B cell (primary cell): Measurements from ENCODE around the gene HDAC10. TPM values are rescaled to one million over a fixed set of nuclear protein-coding genes. Genes with fewer than 3 reads are reported as not detected.

Experiments
- ATAC-seq: fragments of 200-7000 bp; cut with Tn5 transposase; one replicate; pipeline ENCODE4 v1.10.0; 2021; ENCODE audit warnings: low read depth, mild to moderate bottlenecking, moderate number of reproducible peaks, moderate library complexity
- CTCF ChIA-PET: fragments of 350-600 bp; sonication (Branson Sonifier 250); formaldehyde crosslinking; loops from one replicate; lab custom pipeline; 2021; ENCODE audit warnings: antibody characterized with exemption, inconsistent platforms; lab: Charles Lee
- POLR2A ChIA-PET: fragments of 350-600 bp; sonication (Branson Sonifier 250); formaldehyde crosslinking; loops from one replicate; lab custom pipeline; 2021; ENCODE audit warnings: antibody characterized with exemption; lab: Charles Lee
- DNase-seq: peaks from one replicate; pipeline ENCODE4 v3.0.0; 2013
- H2AFZ ChIP-seq: 2 replicates; pipeline ENCODE4 v1.6.1; 2012; ENCODE audit warnings: mild to moderate bottlenecking, low read depth, low read length; ENCODE audit not compliant: insufficient read depth, poor library complexity, severe bottlenecking
- H3K27ac ChIP-seq, 2 donors: 1 replicate in 1 of 2; 2 replicates in 1 of 2; pipeline ENCODE4 v1.5.1; 2012 to 2013; ENCODE audit warnings: low read length in 2 of 2, mild to moderate bottlenecking in 2 of 2, moderate library complexity in 1 of 2
- H3K27me3 ChIP-seq, 4 experiments: fragments of 200-600 bp in 1 of 4; sonication (generic) in 1 of 4; replicated peaks in 1 of 4; 1 replicate in 2 of 4; 2 replicates in 2 of 4; pipeline versions ENCODE4 v1.6.1 to v1.7.0; 2013 to 2016; ENCODE audit warnings: low read length in 3 of 4, mild to moderate bottlenecking in 2 of 4, mixed read lengths in 1 of 4, moderate library complexity in 1 of 4; ENCODE audit not compliant: insufficient read depth in 4 of 4, control insufficient read depth in 3 of 4; ENCODE audit errors: control extremely low read depth in 1 of 4
- H3K36me3 ChIP-seq, 2 experiments: replicated peaks in 1 of 2; 1 replicate in 1 of 2; 2 replicates in 1 of 2; pipeline versions ENCODE4 v1.6.1 to v1.7.1; 2013; ENCODE audit warnings: low read length in 1 of 2; ENCODE audit not compliant: insufficient read depth in 2 of 2, control insufficient read depth in 1 of 2; ENCODE audit errors: control extremely low read depth in 1 of 2, extremely low read depth in 1 of 2
- H3K4me1 ChIP-seq, 2 donors: fragments of 200-600 bp in 1 of 2; sonication (generic) in 1 of 2; 1 replicate in 1 of 2; 2 replicates in 1 of 2; pipeline versions ENCODE4 v1.5.1 to v1.6.1; 2013 to 2017; ENCODE audit warnings: low read length in 2 of 2; ENCODE audit not compliant: control insufficient read depth in 2 of 2, insufficient read depth in 2 of 2
- H3K4me2 ChIP-seq: replicated peaks from 2 replicates; pipeline ENCODE3; 2012; ENCODE audit warnings: mild to moderate bottlenecking, low read depth, low read length; ENCODE audit not compliant: poor library complexity, severe bottlenecking
- H3K4me3 ChIP-seq, 5 experiments: fragments of 200-600 bp in 1 of 5; sonication (generic) in 1 of 5; 1 replicate in 3 of 5; 2 replicates in 2 of 5; pipeline versions ENCODE4 v1.5.1 to v1.7.0; 2011 to 2016; ENCODE audit warnings: low read length in 4 of 5, mild to moderate bottlenecking in 4 of 5, low read depth in 2 of 5, control low read depth in 1 of 5, moderate library complexity in 1 of 5; ENCODE audit not compliant: insufficient read depth in 1 of 5; ENCODE audit errors: control extremely low read depth in 1 of 5, extremely low read depth in 1 of 5
- H3K79me2 ChIP-seq: fragments of 200-600 bp; sonication (generic); one replicate; pipeline ENCODE4 v1.6.0; 2016; ENCODE audit warnings: low read length; ENCODE audit not compliant: control insufficient read depth, insufficient read depth
- H3K9ac ChIP-seq: fragments of 200-600 bp; sonication (generic); 2 replicates; pipeline ENCODE4 v1.6.1; 2017; ENCODE audit warnings: mild to moderate bottlenecking, low read length, moderate library complexity
- H3K9me3 ChIP-seq, 3 donors: one replicate each; pipeline versions ENCODE4 v1.6.1 to v1.7.1; 2013; ENCODE audit warnings: low read length in 2 of 3; ENCODE audit not compliant: control insufficient read depth in 2 of 3, insufficient read depth in 1 of 3; ENCODE audit errors: control extremely low read depth in 1 of 3
- H4K20me1 ChIP-seq: 2 replicates; pipeline ENCODE4 v1.6.0; 2012; ENCODE audit warnings: mild to moderate bottlenecking, low read length; ENCODE audit not compliant: insufficient read depth, control insufficient read depth, poor library complexity, severe bottlenecking
- H3K27ac Mint-ChIP-seq: one replicate; pipeline ENCODE4 v1.8.0; 2021; ENCODE audit warnings: mixed read lengths
- H3K27me3 Mint-ChIP-seq: one replicate; pipeline ENCODE4 v1.8.0; 2021; ENCODE audit warnings: mixed read lengths
- H3K4me1 Mint-ChIP-seq: one replicate; pipeline ENCODE4 v1.8.0; 2021; ENCODE audit warnings: mixed read lengths
- H3K4me3 Mint-ChIP-seq: one replicate; pipeline ENCODE4 v1.8.0; 2021; ENCODE audit warnings: mixed read lengths
- H3K9me3 Mint-ChIP-seq: one replicate; pipeline ENCODE4 v1.8.0; 2022; ENCODE audit warnings: mixed read lengths; ENCODE audit not compliant: insufficient read depth
- CTCF ChIP-seq: fragments of 200-600 bp; IDR thresholded peaks from one replicate; pipeline ENCODE4 v1.8.0; 2022; ENCODE audit warnings: antibody characterized with exemption, mild to moderate bottlenecking
- EZH2 ChIP-seq: IDR thresholded peaks from 2 replicates; pipeline ENCODE4 v1.6.1; 2012; ENCODE audit warnings: borderline replicate concordance, low read depth, mild to moderate bottlenecking, moderate library complexity, low read length; ENCODE audit not compliant: insufficient read depth, poor library complexity, severe bottlenecking
- WGBS: methylation state at CpG from one replicate; pipeline ENCODE4 v1.1.5; 2013; ENCODE audit warnings: missing lambda C conversion rate; ENCODE audit not compliant: insufficient coverage; 5-methylcytosine and 5-hydroxymethylcytosine counted together
- intact Hi-C: fragments of 100-400 bp; cut with micrococcal nuclease; formaldehyde crosslinking; loops from one replicate; pipeline ENCODE4 v1.10.0; 2022
- polyA plus RNA-seq: library from polyadenylated mRNA; depleted of rRNA; stranded (reverse); fragments of >200 nt; gene quantifications from 2 replicates; pipeline ENCODE4 v1.2.3, GENCODE V29; 2012
- total RNA-seq, 2 donors: library from RNA; stranded (reverse); fragments of 120-200 nt in 1 of 2; gene quantifications; 1 replicate in 1 of 2; 2 replicates in 1 of 2; pipeline versions ENCODE4 v1.2.3 to v1.2.4, GENCODE V29; 2013 to 2022

HDAC10 gene
- total and polyA plus RNA-seq, 2 donors (not counting 1 experiment from before 2014, with no cell fraction given), result 136 to 187 TPM

GRCh38 chr22:50246242-50247175 is 4.6 kb downstream of the HDAC10 start:
- Histone ChIP-seq H3K27me3 (no peaks in the 10 kb centered on the region), H3K27ac (no peak overlapping the region), H3K79me2 (peaks cover 61% of the 10 kb centered on the region), H3K9me3 (no peaks in the 10 kb centered on the region), H3K4me2 (peak overlapping the region; percentile 93), H3K4me3 (no peak overlapping the region), H3K9ac (no peak overlapping the region), H3K4me1 (peaks cover 40 to 74% of the 10 kb centered on the region in 2 donors), H2AFZ (no peak overlapping the region), H4K20me1 (peaks cover 64% of the 10 kb centered on the region), H3K36me3 (peaks cover 0 to 29% of the 10 kb centered on the region in 2 experiments)
- WGBS, result 96% methylated on average over 16 of the region's 20 CpGs
- no peaks in the 10 kb centered on the region for H3K9me3 Mint-ChIP-seq
- intact Hi-C loops, result no loop called here
- H3K4me3 Mint-ChIP-seq, result peak overlapping the region; percentile 96
- ChIA-PET POLR2A (no interaction called here), CTCF (interaction anchor here (1.1 to 2.9 kb wide), 2 partner anchors 96 to 375 kb away, joined by 4 to 16 read pairs; no protein-coding TSS in a partner anchor)
- TF ChIP-seq CTCF, result no peak
- TF ChIP-seq EZH2, result no peak
- H3K27me3 Mint-ChIP-seq, result no peaks in the 10 kb centered on the region
- H3K4me1 Mint-ChIP-seq, result peaks cover 43% of the 10 kb centered on the region
- DNase-seq (no peak), ATAC-seq (no peak)
- H3K27ac Mint-ChIP-seq, result no peak overlapping the region
